Measurements from ENCODE around the gene POC1A. TPM values are rescaled to one million over a fixed set of nuclear protein-coding genes. Genes with fewer than 3 reads are reported as not detected.

The POC1A gene
- polyA plus RNA-seq (2013, experiment 1 of 2; ENCODE audit: insufficient read length) = 12.4 TPM
- 12.7 TPM for polyA plus RNA-seq (2013, experiment 2 of 2; ENCODE audit: insufficient read length)

DNA sequence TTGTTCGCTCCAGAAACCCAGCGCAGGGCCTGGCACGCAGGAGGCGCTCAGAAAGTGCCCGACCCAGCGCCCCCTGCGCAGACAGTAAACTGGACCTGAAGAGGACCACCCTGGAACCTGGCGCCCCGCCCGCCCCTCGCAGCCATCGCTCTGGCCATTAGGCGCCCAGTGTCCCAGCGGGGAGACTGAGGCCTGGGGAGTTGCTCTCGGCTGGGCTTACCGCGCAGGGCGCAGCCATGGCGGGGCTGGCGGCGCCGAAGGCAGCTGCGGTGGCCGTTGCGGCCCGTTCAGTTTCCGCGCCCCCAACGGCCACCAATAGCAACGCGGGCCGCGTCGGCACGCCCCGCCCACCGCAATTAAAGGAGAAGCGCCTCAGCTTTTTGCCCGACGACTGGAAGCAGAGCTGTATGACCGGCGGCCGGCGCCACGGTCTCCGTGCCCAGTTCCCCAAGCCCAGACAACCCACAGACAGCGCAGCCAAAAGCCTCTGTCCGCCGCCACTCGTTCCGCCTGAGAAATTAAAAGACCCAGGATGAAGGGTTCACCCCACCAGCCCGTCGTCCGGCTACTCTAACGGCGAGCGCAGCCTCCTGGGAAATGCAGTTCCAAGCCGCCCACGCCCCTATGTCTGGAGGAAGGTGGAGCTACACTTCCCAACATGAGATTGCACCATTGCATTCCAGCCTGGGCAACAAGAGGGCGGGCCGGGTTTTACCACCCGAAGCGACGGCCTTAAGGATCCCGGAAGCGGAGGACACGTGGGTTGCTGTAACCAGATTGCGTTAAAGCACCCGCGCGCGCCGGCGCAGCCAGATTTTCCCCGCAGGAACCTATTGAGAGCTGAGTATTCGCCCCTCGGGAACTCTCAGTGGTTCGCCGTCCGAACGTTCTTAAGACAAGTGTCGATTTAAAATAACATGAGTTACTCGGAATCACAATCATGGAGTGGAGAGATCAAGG, at the start of gene POC1A:
POC1A (minus strand) TSS at position 289 of the 960 bp plus-strand sequence; CDS start at position 238, 51 bp downstream.
- peak; percentile 99 for DNase-seq

DNA sequence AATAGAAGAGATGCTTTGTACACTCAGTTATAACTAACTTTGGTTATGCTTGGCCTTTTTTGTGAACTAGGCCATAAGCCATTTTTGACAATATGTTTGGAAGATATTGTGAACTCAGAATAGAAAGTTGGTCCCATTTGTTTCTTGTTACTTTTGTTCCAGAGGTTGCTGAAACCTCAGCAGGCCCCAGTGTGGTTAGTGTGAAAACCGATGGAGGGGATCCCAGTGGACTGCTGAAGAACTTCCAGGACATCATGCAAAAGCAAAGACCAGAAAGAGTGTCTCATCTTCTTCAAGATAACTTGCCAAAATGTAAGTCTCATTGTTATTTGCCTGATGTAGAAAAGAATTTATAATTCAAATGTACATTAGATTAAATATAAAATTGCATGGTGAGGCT, 49.5 kb upstream of the POC1A start:
- no peak for DNase-seq

DNA sequence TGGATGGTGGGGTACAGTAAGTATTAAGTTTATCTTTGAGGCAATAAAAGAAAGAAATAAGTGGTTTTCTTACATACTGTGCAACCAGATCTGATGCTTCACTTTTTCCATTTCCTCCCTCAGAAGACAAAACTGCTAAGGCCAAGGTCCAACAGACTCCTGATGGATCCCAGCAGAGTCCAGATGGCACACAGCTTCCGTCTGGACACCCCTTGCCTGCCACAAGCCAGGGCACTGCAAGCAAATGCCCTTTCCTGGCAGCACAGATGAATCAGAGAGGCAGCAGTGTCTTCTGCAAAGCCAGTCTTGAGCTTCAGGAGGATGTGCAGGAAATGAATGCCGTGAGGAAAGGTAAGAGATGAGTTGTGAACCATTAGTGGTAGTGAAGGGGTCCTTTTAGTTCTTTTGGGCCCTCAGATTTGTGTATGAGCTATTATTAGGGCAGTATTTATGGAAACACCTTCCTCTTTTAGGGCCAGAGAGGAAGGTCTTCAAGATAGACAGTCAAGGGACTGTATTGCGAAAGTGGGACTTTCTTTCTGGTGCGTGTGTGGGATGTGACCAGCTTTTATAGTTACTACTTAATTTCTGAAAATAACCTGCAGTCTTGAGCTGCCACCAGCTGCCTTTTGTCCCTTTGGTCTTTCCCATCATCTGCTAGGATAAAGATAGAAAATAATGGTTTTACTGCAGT, 48.3 kb upstream of the POC1A start:
- DNase-seq = no peak

DNA sequence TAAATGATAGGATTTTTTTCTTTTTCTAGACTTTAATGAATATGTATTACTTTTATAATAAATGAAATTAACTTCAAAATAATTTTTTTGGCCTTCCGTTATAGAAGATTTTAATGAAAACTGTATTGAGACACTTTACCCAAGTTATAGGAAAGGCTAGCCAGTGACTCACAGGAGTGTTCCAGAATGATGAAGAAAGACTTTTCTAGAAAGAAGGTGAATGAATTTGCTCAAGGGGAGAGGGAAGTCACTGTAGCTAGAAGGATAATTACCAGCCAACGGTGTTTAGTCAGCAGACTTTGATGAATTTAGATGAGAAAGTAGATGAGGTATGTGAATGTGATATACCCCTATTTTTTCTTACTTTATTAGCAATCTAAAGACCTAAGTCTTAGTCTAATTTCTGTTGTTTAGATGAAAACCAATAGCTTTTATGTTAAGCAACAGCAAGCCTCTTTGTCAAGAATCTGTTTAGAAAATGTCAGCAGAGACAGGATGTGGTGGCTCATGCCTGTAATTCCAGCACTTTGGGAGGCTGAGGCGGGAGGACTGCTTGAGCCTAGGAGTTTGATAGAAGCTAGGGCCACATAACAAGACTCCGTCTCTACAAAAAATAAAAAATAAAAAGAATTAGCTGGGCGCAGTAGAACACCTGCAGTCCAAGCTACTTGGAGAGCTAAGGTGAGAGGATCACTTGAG, 46.9 kb upstream of the POC1A start:
- DNase-seq = no peak

DNA sequence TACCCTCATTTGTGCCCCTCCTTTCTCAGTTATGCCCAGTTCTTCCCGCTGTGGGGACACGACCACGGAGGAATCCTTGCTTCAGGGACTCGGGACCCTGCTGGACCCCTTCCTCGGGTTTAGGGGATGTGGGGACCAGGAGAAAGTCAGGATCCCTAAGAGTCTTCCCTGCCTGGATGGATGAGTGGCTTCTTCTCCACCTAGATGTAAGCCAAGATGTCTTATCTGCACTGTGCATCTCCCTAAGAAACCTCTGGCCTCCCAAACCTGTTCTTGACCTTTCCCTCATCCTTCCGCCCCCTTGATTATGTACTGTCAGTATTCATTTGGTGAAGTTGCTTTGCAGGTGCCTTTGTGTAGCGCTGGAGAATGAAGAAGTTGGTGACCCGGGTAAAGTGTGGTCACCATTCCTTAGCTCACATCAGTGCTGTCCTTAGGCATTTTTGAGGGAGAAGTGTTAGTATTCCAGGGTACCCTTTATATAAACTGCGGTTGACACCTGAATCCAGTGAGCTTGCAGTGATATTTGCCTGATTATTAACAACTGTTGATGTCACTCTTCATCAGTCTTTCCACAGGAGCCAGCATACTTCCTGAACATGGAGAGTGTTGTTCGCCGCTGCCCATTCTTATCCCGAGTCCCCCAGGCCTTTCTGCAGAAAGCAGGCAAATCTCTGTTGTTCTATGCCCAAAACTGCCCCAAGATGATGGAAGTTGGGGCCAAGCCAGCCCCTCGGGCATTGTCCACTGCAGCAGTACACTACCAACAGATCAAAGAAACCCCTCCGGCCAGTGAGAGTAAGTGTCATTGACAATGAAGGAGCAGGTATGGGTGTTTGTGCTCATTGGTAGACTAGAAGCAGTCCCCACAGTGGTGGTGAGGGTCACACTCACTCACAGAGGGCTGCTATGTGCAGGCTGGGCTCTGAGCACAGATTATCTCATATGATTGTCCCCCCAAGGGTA, 44.7 kb upstream of the POC1A start:
- DNase-seq = no peak

DNA sequence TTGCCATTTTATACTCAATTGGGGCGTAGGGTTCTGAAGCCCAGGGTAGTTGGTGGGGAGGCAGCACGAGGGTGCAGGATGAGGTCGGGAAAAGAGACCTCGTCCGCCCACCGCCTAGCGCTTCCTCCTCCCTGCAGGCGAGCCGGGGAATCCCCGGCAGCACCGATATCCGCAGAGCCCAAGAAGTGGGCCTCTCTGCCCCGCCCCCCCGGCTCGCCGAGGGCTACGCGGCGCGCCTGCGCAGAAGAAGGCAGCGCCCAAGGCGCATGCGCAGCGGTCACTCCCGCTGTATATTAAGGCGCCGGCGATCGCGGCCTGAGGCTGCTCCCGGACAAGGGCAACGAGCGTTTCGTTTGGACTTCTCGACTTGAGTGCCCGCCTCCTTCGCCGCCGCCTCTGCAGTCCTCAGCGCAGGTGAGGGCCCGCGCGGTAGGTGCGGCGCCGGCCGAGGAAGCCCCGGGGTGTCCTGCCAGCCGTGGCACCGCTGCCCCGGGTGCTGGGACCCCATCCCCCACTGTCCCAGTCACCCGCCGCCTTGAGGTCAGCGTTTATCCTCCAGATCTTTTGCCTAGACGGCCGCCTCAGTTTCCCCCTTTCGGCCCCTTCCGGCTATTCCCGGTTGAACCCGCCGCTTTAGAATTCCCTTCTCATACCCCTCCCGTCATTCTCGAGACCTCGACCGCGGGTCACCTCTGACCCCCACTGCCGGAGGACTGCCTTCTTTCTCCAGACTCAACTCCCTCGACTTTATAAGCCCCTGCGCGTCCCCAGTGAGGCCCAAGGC, 43.8 kb upstream of the POC1A start, which contains the start of gene ALAS1:
ALAS1 (plus strand) TSS at position 319 of the 784 bp plus-strand sequence. CDS start 1,082 bp downstream, outside the sequence.
- peak; percentile 87 for DNase-seq

DNA sequence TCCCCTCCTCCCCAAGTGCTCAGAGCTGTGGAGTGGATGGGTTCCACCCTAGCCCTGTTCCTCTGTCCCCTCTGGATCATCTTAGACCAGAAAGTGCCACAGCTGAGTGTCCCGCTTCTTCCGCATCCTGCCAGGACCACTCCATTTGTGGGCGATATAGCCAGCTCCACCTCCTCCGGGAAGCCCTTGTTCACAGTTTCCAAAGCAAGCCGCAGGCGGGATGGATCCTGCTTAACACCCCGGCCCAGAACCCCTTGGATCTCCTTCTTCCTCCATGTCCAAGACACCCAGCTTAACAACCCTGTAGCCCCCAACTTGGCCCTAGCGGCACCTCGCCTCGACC, 43.2 kb upstream of the POC1A start:
- DNase-seq = no peak

DNA sequence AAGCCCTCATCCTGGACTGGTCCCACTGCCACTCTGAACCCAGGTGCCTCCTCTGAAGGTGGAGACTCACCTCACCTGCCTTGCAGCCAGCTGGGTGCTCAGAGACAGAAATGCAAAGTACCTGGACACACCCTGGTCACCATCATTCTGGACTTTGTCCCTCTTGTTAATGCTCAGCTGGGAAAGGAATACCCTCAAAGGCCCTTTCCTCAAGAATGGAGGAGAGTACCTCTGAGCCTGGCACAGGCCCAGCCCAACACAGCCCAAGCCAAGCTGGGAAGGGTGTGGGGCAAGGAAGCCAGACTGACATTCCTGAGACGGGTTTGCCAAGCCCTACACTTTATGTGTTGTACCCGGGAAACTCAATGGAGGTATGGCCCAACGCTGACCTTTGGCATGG, 42.8 kb upstream of the POC1A start:
- DNase-seq = no peak

DNA sequence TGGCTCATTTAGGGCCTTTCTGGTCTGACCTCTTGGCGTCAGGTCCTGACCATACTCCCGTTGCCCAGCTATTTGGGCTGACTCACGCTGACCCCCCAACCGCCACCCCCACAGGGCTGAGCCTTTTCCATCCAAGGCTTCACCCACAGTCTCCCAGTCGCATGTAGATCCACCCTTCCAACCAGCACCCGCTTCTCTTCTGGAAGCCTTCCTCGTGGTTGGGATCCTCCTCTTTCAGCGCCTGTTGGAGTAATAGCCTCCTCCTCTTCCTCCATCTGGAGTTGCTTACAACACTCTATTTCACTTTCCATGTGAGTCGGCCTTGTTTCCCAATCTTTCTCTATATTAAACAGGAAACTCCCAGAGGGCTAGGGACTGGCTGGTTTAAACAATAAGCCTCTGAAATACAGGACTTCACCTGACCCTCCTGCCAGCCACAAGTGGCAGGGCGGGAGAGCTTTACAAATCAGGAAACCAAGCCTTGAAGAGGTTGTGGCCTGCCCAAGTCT, 41.7 kb upstream of the POC1A start:
- DNase-seq = peak; percentile 29

DNA sequence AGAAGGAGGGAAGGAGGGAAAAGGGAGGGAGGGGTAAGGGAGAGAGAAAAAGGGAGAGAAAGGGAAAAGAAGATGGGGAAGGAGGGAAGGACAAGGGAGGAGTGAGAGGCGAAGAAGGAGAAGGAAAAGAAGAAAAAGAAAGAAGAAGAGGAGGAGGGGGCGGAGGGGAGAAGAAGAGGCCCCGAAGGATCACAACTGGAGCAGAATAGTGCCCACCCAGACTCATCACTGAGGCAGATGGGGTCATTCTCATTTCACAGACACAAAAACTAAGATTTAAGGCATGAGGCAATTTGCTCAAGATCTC, 41.0 kb upstream of the POC1A start:
- no peak for DNase-seq

DNA sequence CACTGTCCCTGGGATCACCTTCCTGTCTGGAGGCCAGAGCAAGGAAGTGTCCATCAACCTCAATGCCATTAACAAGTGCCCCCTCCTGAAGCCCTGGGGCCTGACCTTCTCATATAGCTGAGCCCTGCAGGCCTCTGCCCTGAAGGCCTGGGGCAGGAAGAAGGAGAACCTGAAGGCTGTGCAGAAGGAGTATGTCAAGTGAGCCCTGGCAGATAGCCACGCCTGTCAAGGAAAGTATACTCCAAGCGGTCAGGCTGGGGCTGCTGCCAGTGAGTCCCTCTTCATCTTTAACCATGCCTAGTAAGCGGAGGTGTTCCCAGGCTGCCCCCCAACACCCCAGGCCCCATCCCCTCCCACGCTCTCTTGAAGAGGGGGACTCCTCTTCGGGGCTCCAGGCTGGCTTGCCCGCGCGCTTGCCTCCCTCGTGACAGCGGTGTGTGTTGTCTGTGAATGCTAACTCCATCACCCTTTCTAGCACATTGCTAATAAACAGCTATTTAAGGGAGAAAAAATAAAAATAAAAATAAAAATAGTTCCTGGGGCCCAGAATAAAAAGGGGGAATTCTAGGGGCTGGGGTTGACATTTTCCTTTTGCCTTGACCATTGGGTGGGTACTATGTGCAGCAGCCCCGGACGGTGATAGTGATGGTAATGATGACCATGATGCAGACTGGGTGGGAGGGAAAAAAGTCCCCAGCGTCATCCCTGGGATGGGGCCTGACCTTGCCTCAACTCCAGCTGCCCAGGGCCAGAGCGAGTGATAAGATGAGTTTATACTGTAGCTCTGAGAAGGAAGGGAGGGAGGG, 40.5 kb upstream of the POC1A start:
- DNase-seq = peak; percentile 9

DNA sequence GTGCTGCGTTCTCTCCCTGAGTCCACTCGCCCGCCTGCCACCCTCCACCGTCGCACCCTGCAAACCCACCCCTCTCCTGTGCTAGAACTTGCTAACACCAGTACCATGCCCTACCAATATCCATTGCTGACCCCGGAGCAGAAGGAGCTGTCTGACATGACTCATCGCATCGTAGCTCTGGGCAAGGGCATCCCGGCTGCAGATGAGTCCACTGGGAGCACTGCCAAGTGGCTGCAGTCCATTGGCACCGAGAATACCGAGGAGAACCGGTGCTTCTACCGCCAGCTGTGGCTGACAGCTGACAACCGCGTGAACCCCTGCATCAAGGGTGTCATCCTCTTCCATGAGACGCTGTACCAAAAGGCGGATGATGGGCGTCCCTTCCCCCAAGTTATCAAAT, 38.8 kb upstream of the POC1A start:
- peak; percentile 10 for DNase-seq

DNA sequence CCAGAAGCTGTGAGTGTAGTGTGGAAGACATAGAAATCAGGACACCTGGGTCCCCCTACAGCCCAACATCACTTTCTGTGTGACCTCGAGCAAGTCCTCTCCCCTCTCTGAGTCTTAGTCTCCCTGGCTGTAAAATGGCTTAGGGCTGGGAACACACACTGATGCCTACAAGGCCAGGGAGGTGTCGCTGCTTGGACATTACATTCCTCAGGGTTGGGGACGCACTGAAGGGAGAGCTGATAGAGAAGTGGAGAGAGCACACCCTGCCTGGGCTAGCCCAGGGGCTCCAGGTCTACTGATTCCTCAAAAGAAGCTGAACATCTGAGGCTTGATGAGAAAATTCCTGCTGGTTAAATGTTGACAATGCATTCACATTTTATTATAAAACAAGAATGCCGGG, 37.4 kb upstream of the POC1A start:
- DNase-seq = no peak

DNA sequence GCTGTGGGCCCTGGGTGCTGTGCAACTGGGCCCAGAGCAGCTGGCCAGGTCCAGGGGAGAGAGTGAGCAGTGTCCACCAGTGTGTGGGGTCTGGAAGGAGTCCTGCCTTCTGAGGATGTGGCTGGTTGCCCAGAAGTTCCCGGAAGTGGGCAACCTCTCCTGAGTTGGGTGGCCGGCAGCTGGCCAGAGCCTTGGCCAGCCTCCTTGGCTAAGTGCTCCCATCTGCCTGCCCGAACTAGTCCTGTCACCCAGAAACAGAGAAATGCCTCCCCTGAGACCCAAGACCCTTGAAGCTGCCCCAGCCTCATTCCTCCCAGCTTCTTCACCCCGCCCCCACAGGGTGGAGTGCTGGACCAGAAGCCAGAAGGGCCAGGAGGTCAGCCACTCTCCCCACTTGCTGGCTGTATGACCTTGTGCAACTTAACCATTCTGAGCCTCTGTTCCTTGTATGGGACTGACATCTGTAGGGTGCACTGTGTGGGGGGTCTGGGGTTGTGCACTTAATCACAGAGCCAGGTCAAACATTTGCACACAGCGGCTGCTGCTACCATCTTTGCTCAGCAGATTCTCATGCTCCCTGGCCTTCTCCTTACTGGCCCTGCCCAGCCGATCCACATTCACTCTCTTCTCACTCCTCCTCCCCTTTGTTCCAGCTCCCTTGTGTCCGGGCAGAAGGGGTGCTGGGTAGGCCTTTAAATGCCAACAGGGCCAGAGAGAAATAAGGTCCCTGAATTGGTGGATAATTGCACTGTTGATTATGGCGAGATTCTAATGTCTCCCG, 36.3 kb upstream of the POC1A start:
- DNase-seq = peak; percentile 15

DNA sequence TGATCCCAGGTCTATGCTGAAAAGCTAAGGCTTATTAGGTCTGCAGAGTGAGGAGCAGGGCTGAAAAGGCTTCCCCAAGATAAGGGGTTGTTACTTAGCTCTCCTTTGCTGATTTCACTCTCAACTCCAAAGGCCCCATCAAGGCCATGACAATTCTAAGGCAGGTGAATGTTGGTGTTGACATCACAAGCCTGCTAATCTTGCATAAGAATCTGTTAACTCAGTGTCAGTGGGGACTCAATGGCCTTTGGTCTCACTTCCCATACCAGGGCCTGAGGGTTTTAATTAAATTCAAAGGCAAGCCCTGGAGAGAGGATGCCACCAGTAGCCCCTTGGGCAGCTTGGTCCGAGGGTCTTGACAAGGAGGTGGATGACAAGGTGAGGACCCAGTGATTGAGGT, 34.3 kb upstream of the POC1A start:
- no peak for DNase-seq

DNA sequence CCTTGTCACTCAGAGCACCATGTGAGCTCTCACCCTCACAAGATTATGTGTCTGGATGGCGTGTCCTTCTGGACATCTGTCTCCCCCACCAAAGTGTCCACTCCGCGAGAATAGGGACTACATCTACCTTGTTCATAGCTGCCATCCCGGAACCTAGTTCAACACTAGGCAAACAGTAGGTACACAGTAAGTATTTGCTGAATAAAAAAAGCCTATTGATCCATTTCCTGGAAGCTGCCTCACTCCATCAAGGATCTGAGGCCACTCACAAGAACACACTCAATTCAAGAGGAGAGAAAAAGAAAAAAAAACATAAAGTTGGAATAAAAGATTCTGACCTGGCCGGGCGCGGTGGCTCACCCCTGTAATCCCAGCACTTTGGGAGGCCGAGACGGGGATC, 32.5 kb upstream of the POC1A start:
- no peak for DNase-seq

DNA sequence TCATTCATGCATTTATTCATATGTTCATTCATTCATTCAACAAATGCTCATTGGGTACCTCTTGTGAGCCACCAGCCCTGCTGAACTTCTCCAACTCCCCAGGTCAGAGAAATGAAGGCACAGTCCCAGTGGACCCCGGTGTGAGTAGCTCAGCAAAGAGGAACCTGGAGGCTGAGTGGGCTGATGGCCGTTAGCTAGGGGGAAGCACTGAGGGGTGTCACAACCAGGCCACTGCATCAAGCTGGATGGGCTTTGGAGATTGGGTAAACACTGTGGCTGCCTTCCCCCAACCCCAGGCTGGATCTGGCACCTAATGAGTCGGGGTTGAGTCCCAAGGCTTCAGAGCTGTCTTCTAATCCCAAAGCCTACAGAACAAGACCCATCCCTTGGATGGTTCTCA, 31.6 kb upstream of the POC1A start:
- DNase-seq = no peak

DNA sequence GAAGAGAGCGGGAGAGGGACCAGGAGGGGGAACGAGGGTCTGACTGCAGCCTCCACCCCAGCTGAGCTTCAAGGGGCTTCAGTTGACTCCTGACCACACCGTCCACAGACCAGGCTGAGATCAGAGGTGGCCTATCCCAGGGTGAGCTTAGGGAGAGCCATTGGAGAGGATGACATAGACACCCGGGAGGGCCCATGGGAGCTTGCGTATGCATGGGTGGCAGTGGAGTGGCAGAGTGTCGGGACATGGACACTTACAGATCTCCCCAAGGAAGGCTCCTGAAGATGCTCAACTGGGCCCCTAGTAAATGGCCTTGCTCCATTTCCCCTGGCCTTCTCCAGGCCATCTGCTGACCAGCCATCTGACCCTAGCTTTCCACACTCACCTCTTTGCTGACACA, 31.1 kb upstream of the POC1A start:
- no peak for DNase-seq

DNA sequence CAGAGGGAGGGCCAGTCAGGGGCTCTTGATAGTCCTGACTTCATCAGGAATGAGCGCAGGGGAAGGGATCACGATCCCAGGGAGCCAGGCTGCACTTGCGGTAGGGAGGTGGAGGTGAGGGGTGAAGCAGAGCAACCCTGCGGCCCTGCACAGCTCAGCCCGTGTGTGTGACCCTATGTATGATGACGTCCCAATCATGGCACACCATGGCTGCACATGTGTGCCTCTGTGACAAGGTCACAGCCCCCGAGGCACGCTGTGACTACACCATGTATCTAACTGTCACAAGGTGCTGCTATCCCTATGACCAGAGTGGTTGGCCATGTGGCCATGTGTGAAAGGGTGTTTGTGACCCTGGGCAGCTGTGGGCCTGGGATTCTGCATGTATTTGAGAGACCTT, 30.5 kb upstream of the POC1A start:
- DNase-seq = no peak

Measured in fibroblast of skin of abdomen (primary cell).